Stimulated activated CD8-positive, alpha-beta memory T cell treated with anti-CD3 and anti-CD28 coated beads, Interleukin-4, amount 100 ng/mL, for 1 hour (primary cell): ENCODE data around the gene CFAP69.
"Not testable (repeated sequence)": the region's sequence is repeated elsewhere in the genome, so short reads cannot be mapped to it uniquely, and the experiment has no call there.

Source experiments
- DNase-seq, 2 donors: peaks; one replicate each; pipeline ENCODE4 v3.0.0-alpha.2; 2020; ENCODE audit warnings: low read depth in 2 of 2, low spot score in 1 of 2

The CFAP69 gene

GRCh38 chr7:90270431-90271178, 25.6 kb downstream of the CFAP69 start:
- DNase-seq: no peak

DNA sequence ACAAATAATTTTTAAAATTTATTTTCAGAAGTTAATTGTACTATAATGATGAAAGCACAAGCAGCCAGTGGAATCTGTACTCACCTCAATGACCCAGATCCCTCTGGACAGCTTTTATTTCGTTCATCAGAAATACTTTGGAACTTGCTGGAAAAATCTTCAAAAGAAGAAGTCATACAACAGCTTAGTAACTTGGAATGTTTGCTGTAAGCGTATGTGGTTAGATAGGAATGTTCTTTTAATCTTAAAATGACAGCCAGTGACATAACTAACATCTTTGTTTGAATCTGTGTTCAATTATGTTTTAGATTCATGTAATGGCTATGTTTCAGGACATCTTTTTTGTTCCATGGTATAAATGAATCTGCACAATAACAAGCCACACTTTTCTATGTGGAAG, 26.8 kb downstream of the CFAP69 start:
- DNase-seq: no peak

DNA sequence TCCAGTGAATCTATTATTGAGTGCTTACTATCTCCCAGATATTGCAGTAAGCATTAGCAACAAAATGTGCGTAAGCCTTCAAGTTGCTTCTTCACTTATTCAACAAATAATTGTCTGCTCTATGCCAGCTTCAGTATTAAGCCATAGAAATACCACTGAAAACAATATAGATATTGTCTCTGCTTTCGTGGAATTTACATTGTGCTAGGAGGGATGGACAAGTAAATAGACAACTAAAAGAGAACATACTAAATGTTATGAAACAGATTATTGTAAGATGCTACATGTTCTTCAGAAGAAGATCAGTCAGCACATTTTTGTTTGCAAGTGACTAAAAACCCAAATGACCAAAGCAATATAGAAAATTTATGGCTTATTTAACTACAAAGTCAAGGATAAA, 27.3 kb downstream of the CFAP69 start:
- DNase-seq: no peak

GRCh38 chr7:90274161-90274560, 29.2 kb downstream of the CFAP69 start:
- DNase-seq: no peak

- DNase-seq: no peak
Measured at GRCh38 chr7:90276033-90276728, 31.2 kb downstream of the CFAP69 start.

DNA sequence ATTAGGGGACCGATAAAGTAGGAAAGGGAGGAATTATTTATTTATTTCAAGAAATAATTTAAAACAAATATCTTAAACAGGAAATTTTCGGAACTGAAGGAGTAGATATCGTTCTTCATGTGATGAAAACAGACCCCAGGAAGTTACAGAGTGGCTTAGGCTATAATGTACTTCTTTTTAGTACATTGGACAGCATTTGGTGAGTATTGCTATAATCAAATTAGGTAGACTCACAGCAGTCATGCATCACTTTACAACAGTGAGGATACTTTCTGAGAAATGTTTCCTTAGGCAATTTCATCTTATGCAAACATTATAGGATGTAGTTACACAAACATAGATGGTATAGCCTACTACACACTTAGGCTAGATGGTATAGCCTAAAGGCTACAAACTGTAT, 43.2 kb downstream of the CFAP69 start:
- no peak for DNase-seq

DNA sequence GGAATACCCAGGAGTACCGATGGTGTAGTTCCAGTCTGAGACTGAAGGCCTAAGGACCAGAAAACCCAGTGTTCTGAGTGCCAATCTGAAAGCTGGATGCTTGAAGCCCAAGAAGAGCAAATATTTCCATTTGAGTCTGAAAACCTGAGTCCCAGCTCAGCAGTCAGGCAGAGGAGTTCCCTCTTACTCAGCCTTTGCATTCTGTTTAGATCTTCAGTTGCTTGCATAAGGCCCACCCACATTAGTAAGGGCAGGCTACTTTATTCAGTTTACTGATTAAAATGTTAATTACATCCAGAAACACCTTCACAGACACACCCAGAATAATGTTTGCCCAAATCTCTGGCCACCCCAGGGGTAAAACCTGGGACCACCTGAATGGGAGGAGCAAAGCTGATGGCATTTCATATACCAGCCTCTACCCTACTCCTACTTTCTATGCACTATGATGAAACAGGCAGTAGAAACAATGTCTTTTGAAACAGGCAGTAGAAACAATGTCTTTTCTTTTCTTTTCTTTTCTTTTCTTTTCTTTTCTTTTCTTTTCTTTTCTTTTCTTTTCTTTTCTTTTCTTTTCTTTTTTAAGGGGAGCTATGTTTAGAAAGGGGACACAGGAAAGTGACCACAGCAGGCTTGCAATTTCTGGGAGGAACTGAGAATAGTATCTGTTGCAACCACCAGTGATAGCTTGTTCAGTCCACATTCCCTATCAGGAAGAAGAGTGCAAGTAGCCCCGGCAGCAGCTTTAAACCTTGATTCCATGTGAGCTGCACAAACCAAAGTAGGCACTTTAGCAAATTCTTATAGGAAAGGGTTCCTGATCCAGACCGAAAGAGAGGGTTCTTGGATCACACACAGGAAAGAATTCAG, 45.5 kb downstream of the CFAP69 start:
- no peak for DNase-seq

- DNase-seq: no peak
Measured at GRCh38 chr7:90298145-90299038, 53.4 kb downstream of the CFAP69 start.

DNA sequence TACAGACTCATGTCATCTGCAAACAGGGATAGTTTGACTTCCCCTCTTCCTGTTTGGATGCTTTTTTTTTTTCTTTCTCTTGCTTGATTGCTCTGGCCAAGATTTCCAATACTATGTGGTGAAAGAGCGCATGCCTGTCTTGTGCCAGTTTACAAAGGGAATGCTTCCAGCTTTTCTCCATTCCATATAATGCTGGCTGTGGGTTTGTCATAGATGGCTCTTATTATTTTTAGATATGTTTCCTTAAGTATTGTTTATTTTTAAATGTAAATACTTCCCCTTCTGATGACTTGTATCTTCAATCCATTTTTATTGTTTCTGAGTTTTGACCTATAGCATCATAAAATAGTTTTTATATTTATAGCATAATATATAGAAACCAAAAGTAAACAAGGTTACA, 58.3 kb downstream of the CFAP69 start:
- no peak for DNase-seq

DNA sequence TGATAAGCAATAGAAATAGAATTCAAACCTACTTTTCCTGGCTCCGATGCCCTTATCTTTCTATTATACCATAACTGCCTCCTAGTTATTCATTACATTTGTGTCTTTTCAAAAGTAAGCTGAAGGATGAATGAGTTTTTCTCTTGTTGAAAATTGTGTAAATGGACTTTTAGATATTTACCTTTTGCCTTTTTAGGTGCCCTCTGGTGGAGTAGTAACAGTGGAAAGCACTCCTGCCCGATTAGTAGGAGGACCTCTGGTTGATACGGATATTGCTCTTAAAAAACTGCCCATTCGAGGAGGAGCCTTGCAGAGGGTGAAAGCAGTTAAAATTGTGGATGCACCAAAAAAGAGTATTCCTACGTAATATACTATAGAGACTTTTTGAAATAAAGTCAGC, 64.9 kb downstream of the CFAP69 start:
- DNase-seq: no peak

- no peak for DNase-seq
Measured at GRCh38 chr7:90311175-90311574, 66.2 kb downstream of the CFAP69 start.

DNA sequence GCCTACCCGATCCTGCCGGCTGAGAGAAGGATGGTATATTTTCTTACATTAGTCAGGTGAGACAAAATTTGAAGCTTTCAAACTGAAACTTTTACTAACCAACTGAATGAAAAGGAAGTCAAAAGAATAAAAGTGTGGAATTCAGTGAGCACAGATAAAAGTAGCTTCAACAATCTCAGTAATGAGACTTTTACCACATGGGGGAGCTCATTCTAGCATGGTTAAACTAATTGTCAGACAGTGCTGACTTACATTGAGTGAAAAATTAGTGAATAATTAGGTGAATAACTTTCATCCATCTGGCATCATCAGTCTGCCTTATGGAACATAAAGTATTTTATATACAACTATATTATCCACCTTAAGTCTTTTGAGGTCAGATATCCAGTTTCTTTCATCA, 67.8 kb downstream of the CFAP69 start:
- no peak for DNase-seq

DNA sequence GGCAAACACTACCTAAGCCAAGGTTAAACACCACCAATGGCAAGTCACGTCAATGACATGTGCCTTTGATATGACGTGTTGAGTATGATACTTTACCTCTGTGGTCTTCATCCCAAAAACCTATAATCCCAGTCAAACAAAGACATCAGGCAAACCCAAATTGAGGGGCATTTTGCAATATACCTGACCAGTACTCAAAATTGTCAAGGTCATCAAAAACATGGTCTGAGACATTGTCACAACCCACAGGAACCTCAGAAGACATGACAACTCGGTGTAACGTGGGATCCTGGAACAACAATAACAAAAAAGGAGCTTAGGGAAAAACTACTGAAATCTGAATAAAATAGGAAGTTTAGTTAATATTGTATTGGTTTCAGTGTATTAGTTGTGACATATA, 68.9 kb downstream of the CFAP69 start:
- no peak for DNase-seq

DNA sequence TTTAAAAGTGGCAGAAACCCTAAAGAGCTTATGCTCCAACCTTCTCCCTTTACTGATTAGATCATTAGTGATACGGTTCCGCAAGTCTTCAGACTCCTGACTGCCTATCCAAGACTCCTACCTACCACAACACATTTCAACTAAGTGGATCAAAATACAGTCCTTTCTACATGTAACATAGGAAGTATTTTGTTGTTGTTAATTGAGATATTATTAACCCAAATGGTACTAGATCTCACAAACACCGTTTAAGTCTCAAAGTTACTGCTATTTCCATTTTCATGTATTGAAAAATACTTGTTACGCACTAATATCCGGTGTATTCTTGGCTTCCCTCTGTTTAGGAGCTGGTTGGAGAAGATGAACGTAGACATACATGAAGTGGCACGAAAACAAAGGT, 75.0 kb downstream of the CFAP69 start:
- DNase-seq: no peak

GRCh38 chr7:90320418-90320800, 75.4 kb downstream of the CFAP69 start:
- DNase-seq: no peak

DNA sequence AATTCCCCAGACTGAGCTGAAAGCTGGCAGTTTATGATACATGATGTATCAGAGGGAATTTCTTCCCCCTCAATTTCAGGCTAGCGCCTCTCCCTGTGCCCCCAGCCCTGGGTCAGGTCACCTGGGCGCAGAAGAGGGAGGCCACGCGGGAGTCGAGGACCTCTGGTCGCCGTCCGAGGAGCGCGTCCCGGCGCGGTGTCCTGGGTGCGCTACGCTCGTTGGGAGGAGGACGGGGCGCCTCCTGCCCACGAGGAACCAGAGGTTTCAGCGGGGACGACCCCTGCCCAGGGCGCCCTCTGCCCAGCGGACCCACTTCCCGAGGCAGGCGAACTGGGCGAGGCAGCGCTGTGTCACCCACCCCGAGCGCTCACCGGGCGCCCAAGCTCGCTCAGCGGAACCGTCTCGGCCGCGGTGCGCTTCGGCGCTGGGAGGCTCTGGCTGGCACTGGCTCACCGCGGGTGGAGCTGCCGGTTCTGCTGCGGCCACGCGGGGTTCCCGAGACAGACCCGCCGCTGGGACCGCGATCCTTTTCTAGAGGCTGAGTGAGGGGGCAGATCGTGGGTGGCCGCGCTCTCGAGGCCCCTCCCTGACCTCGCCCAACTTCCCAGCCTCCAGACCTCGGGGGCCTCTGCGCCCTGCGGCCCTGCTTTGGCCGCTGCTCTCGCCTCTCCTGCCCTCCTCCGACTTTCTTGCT, 76.0 kb downstream of the CFAP69 start, which contains the start of gene FAM237B:
Gene FAM237B, minus strand, starts transcription at position 504 of the 694 bp plus-strand sequence. CDS start 1,556 bp downstream, outside the sequence.
- DNase-seq: no peak

GRCh38 chr7:90322837-90323236, 77.9 kb downstream of the CFAP69 start:
- no peak for DNase-seq

DNA sequence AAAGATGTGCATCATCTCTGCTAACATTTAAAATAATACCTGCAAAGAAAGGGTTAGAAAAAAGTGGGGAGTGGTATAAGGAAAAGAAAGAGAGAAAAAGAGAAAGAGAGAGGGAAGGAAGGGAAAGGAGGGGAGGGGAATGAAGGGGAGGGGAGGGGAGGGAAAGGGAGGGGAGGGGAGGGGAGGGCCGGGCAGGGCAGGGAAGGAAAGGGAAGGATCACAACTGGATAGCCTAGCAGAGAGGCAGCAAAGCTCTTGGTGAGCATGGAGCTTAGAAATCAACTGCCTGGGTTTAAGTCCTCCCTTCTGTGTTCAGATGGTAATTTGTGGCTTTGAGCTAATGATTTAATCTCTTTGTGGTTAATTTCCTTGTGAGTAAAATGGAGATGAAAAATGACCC, 81.5 kb downstream of the CFAP69 start:
- no peak for DNase-seq

GRCh38 chr7:90334193-90334843, 89.3 kb downstream of the CFAP69 start:
- no peak for DNase-seq

DNA sequence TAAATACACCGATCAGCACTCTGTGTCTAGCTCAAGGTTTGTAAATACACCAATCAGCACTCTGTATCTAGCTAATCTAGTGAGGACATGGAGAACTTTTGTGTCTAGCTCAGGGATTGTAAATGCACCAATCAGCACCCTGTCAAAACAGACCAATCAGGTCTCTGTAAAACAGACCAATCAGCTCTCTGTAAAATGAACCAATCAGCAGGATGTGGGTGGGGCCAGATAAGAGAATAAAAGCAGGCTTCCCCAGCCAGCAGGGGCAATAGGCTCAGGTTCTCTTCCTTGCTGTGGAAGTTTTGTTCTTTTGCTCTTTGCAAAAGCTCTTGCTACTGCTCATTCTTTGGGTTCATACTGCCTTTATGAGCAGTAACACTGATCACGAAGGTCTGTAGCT, 90.0 kb downstream of the CFAP69 start:
- not testable (repeated sequence) for DNase-seq
